ENCODE measurements around the gene VAT1L.
"Not testable (repeated sequence)": the region's sequence is repeated elsewhere in the genome, so short reads cannot be mapped to it uniquely, and the experiment has no call there.

Gene VAT1L

DNA sequence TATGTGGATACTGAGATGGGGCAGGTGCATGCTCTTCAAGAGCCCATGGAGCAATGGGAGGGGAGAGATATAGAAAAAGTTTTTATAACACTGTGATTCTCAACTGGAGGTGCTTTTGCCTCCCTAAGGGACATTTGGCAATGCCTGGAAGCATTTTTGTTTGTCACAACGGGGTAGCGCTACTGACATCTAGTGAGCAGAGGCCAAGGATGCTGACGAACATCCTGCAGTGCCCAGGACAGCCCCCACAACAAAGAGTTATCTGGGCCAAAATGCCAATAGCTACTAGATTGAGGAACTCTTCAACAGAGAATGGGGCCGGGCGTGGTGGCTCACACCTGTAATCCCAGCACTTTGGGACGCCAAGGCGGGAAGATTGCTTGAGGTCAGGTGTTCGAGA lies 166.8 kb downstream of the VAT1L start:
- no peak for DNase-seq (ENCODE audit: low read depth)

DNA sequence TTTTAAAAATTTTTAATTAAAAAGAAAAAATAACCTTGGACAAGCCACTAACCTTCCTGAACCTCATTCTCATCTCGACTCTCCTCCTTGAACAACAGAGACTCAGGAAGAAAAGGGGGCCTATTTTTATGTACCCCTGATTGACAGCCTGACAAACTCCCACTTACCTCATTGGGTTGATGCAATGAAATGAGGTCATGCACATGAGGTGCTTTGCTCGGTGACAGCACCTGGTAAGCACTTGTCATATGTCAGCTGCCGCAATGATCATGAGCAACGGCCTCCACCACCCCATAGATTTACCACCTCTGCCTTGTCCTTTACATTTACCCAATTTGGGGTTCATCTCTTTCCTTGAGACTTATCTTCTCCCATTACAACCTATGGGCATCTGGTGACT lies 167.9 kb downstream of the VAT1L start:
- no peak for DNase-seq (ENCODE audit: low read depth)

DNA sequence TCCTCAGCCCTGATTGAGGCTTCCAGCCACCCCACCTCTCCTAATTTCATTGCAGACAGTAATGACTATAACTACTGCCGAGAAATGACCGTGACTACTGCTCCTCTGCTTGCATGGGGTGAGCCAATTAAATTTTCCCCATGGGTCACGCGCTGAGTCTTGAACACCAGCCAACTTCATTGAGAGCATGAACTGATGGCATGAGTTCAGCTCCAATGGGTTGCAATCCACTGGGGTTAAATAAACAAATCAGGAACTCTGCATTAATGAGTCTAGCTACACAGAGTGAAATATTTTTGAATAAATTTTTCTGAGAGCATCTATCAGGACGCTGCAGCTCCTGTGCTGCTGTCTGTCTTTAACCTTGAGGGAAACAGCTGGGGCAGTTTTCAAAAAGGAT lies 172.4 kb downstream of the VAT1L start:
- DNase-seq (ENCODE audit: low read depth) = no peak

DNA sequence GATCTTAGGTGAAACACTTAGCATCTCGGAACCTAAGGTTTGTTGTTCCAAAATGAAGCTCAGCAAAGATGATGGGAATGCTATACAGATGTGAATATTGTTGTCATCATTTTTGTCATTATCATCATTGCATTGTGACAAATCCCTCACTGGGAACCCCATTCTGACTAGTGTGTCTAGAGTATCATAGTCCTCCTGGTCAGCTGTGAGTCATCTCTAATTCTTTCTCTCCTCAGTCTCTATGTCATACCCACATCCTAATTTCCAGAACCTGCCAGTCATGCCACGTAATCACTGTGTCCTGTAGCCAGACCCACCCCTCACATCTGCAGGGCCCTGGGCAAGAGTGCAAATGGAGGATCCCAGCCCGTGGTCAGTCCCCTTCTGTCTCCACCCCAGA lies 173.4 kb downstream of the VAT1L start:
- DNase-seq (ENCODE audit: low read depth) = no peak

DNA sequence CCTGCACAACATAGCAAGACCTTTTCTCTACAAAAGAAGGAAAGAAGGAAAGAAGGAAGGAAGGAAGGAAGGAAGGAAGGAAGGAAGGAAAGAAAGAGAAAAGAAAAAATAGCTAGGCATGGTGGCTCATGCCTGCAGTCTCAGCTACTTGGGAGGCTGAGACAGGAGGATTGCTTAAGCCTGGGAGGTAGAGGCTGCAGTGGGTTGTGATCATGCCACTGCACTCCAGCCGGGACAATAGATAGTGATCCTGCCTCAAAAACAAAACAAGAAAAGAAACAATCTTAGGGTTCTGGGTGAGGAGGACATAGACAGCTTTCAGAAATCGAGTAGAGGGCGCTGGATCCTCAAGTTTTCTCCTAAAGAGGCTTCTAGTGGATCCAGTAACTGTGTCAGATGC lies 174.3 kb downstream of the VAT1L start:
- no peak for DNase-seq (ENCODE audit: low read depth)

DNA sequence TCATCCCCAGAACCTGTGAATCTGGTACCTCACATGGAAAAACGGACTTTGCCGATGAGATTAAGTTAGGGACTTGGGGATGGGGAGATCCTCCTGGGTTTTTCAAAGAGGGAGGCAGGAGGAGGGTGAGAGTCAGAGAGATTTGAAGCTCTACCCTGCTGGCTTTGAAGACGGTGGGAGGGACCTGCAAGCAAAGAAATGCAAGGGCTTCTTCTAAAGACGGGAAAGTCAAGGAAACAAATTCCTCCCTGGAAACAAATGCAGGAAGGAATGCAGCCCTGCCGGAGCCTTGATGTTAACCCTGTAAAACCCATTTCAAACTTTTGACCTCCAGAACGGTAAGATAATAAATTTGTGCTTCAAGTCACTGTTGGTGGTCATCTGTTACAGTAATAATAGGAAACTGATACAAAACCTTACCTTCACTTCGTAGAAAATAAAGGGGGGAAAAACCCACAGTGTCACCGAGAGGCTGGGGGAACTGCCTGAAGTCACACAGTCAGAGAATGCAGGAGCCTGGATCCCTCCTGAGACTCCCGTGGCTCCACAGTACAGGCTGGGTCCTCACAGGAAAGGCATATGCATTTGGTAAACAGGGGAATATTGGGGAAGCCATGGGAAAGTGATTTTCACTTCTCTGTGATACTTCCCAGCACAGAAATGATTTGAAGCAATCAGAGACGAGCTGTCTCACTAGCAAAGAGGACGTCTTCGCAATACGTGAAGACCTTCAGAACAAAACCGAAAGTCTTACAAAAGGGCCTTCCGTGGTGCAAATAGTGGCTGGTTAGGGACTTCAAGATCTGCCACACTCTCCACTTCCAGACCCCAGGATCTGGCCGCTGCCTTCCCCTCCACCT lies 175.1 kb downstream of the VAT1L start:
- no peak for DNase-seq (ENCODE audit: low read depth)

DNA sequence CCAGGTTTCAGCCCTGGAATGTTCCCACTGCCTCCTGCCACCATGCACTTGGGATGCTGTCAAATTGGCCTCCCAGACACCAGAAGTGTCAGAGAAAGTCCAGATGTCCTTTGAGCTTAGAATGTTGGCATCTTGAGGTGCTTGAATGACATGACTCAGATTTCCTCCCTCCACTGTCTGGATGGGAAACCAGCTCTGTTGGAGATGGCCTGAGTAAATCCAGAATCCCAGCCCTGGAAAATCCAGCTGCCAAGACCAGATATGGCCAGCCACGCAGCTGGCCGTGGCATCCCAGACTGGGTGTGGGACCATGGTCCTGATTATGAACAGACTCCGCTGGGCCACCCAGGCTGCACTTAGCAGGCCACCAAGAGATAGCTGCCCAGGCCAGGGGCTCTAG lies 177.0 kb downstream of the VAT1L start:
- no peak for DNase-seq (ENCODE audit: low read depth)

DNA sequence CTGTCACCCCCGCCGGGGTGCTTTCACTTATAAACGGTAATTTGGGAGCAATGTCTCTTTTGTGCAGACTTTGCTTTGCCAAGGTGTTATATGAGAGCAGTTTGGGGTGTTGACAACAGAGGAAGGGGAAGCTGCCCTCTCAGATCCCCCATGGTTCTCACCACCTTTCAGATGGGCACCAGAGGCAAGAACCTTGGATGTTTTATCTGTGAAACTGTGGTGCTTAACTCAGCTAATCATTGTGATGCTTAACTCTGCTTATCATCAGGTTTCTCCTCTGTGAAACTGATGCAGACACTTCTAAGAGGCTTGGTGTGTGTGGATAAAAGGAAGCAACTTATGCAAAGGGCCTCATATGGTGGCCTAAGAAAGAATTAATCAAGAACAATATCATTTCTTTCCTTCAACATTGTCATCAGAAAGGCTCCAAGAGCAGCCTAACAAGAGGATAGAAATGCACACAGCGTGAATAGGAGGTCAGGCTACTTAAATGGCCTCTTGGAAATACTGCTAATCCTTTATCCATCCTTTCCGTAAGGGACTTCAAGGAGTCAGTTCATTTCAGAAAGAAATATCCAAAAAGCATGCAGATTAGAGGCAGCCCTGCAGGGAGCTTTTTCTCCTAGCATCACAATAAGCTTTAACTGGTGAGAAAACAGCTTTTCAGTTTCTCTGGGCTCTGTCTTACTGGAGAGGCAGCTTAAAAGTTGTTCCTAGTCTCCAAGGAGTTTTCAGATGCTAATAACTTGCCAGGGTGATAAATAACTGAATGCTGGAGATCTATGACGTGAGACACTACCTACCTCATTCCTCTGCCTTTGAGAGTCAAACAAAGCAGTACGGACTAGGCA lies 178.9 kb downstream of the VAT1L start:
- DNase-seq (ENCODE audit: low read depth) = no peak

DNA sequence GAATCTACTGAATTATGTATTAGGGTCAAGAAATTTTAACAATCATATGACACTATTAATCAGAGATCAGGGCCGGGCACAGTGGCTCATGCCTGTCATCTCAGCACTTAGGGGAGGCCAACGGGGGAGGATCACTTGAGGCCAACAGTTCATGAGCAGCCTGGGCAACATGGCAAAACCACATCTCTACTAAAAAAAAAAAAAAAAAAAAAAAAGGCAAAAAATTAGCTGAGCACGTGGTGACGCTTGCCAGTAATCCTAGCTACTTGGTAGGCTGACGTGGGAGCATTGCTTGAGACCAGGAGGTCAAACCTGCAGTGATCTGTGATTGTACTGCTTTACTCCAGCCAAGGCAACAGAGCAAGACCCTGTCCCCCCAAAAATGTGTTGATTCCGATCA lies 181.5 kb downstream of the VAT1L start:
- no peak for DNase-seq (ENCODE audit: low read depth)

DNA sequence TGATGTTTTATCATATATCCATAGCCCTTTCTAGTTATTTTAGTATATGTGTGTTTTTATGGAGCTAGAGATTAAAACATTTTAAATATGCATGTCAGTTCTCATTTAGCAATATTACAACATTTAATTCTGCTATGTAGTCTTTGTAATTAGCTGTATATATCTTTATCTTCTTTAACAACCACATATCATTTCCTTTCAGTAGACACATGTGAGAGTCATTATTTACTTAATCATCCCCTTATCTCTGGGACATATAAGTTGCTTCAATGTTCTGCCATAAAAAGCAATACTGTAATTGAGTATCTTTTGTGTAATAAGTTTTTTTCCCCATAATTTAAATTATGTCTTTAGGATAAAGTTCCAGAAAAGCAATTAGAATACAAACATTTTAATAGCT lies 182.0 kb downstream of the VAT1L start:
- DNase-seq (ENCODE audit: low read depth) = no peak

DNA sequence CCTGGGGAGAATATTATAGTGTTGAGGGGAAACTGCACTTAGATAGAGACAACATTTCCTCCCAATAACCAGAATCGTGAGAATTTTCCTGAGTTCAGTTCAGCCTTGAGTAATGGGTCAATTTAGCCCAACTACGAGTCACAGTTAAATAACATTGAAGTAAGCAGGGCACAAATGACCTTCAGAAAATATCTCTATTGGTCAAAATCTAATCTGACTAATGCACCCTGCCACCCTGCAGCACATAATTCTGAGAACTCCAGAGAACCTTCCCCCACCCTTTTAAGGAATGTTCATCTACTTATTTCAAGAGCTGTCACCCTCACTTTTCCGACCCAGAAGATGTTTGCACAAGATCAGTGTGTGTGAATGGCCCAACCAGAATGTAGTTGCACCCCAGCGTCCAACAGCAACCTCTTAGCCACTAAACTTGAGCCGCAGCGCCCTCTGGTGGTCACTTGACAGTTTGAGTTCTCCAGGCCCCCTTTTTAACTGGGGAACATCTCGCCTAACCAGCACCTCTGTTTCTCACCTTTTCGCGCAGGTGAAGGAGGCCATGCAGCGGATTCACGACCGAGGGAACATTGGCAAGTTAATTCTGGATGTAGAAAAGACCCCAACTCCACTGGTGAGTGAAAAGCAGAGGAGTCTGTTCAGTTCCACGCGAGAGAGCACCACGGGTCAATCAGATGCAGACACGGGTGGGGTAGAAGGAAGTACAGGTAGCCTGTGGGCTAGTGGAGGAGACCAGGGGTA lies 183.1 kb downstream of the VAT1L start:
- DNase-seq (ENCODE audit: low read depth) = no peak

DNA sequence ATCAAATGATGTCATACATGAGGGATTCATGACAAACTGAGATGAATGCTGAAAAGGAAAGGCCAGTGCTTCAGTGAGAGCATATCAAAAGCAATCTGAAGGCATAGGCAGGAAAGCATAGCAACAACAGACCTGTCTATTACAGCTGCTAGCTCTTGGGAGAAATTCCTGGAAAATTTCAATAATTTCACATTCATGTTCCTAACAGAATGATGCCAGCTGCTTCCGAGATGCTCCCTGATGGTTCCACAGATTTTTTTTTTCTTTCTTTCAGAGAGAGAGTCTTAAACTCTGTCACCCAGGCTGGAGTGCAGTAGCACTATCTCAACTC lies 183.7 kb downstream of the VAT1L start:
- DNase-seq (ENCODE audit: low read depth) = no peak

DNA sequence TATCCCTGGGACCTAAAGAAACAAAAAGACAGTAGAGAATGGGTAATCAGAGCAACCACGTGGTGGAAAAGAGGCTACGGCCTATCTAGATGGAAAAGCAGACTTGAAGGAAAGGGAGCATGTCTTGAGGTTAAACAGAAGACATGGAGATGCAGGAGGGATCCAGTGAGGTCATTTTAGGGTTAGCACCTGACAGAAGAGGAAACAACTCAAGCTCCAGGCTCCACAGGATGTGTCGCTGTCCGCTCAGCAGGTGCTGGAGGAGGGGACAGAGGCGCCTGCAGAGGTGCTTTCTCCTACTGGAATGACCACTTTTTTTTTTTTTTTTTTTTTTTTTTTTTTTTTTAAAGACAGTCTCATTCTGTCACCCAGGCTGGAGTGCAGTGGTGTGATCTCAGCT lies 186.5 kb downstream of the VAT1L start:
- DNase-seq (ENCODE audit: low read depth) = no peak

DNA sequence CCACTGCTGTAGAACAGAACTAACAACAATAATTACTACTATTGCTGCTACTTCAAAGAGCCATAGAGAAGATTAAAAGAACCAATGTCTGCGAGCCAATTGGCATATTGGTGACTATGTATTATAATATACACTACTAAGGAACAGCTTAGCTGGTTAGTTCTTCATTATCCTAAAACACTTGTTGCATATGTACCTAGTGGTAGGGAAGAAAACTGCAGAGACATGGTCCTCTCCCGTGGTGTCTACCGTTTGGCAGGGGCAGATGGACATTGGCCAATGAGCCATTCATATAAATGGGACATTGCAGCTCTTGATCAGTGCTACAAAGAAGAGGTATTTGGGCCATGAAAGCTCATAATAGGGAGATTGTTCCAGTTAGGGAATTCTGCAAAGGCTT lies 187.6 kb downstream of the VAT1L start:
- no peak for DNase-seq (ENCODE audit: low read depth)

DNA sequence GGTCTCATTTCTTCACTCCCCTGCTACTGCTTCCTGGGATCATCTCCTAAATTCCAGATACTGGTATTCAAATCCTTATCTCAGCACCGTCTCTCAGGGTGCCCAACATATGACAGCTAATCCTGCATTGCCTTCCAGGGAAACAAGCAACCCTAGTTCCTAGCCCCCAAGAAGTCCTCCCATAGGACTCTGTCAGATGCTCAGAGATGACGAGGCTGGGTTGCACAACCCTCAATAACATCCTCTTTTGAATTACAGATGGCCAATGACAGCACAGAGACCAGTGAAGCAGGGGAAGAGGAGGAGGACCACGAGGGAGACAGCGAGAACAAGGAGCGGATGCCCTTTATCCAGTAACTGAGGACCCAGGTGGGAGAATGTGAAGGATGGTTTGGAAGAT lies 189.0 kb downstream of the VAT1L start:
- DNase-seq (ENCODE audit: low read depth) = no peak

DNA sequence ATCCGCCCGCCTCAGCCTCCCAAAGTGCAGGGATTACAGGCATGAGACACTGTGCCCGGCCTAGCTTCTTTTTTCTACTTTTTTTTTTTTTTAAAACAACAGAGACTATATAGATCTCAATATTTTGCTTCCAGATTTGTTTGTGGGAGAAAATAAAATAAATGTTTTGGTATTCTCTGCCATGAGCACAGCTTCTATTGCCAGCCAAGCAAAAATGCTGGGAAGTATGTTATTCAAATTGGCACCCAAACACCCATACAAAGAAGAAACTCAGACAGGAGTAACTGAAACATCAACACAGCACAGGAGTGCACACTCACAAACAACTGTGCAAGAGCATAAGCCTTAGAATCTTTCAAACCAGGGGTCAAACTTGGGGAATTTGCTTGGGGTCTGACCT lies 196.7 kb downstream of the VAT1L start:
- no peak for DNase-seq (ENCODE audit: low read depth)

DNA sequence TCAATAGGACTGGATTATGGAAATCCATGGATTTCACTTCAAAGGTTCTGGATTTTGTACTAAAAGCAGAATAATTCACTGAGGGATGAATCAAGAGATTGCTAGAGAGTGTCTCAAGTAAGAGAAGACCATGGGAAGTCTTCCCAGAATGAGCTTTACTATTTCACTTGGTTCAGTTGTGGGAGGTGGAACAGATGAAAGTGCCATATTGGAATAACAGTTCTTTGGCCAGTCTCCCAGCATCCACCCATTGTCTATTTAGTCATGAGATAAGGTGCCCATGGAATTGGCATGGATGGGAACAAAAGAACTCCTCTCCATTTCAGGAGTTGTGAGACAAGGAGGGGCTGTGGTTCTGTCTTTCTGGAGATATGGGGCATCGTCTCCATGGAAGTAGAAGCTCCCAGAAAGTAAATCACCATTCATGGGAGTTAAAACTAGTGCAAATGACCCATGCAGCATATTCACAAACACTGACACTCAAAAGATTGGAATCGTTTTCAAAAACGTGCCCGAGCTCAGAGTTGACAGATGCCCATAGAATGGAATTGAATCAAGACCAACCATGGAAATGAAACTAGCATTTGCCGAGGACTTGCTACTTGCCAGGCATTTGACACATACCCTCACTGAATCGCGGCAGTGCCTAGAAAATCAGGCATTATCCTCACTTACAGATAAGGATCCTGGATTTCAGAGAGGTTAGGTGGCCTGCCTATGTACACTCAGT lies 197.8 kb downstream of the VAT1L start:
- DNase-seq (ENCODE audit: low read depth) = no peak

DNA sequence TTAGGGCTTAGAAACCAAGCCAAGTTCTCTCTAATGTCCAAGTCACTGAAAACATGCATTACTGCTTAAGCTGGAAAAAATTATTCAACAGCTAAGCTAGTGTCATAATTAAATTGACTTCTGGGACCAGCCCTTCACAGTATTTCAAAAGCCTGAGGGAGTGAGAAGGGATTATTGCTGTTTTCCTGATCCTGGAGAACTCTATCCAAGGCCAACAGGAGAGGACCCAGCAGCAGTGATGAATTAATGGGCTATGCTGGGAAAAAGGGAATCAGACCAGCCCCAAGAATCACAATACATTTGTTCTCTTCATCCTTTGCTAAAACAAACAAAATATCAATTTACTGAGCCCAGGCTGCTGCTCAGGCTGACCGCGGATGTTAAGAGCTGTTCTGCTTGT lies 199.4 kb downstream of the VAT1L start:
- no peak for DNase-seq (ENCODE audit: low read depth)

DNA sequence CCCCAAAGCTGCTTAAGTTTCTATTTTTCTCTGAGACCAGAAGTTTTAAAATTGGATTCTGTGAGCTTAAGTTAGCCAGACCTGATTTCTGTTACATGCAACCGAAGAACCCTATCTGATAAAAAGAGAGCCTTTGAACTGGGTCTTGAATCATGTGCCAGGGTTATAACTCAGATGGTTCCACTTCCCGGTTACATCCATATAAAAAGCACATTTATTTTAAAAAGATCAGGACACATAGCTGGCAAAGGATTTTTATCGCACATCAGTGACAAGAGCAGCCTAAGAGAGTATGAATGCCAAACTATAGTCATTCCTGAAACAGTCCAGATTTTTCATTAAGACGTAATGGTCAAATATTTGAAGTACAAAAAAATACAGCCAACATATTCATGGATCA lies 201.5 kb downstream of the VAT1L start:
- DNase-seq (ENCODE audit: low read depth) = no peak

DNA sequence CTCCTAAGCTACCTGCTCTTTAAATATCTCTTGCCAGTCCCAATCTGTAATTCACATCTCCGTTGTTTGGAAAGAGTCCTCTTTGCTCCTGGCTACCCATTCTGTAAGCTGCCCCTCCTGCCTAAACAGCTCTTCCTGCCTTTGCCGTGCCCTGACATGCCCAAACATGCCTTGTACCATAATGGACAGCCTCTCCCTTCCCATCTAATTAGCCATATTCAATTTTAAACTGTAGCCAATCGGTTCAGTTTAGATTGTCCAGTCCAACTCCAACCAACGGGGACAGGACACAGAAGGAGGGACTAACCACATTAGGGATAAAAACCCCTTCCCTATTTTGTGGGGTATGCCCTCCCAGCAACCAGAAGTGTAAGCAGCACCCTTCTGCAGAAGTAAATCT lies 203.3 kb downstream of the VAT1L start:
- DNase-seq (ENCODE audit: low read depth) = no peak

DNA sequence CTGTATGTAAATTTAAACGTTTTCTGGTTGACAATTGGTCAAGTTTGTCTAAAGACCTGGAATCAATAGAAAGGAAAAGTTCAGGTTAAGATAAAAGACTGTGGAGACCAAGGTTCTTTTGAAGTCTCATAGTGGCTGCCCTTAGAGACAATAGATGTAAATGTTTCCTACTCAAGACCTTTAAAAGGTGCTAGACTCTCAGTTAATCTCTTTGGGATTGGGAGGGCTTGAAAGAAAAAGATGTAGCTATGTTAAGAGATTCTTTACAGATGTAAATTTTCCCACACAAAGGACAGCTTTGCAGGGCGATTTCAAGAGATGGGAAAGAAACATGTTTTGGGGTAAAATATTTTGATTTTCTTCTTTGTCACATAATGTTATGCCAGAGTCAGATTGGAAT lies 204.0 kb downstream of the VAT1L start:
- DNase-seq (ENCODE audit: low read depth) = not testable (repeated sequence)
